Measurements from ENCODE around the gene GAL3ST2.

GRCh38 chr2:241730671-241731293, 45.8 kb upstream of the GAL3ST2 start:
- no peak for TF ChIP-seq EZH2phosphoT487 (IDR thresholded peaks at IDR 0.05; ENCODE audit: insufficient read depth, low read depth)
- no peak for TF ChIP-seq EZH2 (IDR thresholded peaks at IDR 0.05; ENCODE audit: insufficient read depth, poor library complexity, severe bottlenecking)

Data from GM23248 (cell line).